Right forelimb (tissue), 1 donor: ENCODE data around the gene SRSF10.
"Not testable (repeated sequence)": the region's sequence is repeated elsewhere in the genome, so short reads cannot be mapped to it uniquely, and the experiment has no call there.

ENCODE experiments used
- DNase-seq: peaks from one replicate; pipeline ENCODE4 v3.0.0-alpha.2; 2018

SRSF10 gene

GRCh38 chr1:23958040-23958809 is 21.9 kb downstream of the SRSF10 start:
- DNase-seq, result not testable (repeated sequence)

DNA sequence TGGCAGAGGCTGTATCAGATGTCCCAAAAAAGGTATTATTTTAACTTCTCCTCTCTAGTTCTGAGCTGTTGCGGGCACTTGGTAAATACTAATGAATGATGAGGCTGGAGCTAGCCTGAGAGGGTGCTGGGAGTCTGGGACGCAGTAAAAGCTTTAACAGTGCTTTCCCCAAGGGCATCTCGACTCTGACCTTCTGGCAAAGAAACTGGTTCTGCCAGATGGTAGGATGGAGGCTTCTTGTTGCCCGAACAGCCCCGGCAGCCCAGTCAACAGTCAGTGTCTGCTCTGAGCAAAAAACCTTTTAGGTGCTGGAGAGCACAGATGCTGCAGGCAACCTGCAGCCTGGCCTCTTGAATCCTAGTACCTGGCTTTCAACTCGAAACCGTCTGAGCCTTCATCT is 23.0 kb downstream of the SRSF10 start:
- no peak for DNase-seq

DNA sequence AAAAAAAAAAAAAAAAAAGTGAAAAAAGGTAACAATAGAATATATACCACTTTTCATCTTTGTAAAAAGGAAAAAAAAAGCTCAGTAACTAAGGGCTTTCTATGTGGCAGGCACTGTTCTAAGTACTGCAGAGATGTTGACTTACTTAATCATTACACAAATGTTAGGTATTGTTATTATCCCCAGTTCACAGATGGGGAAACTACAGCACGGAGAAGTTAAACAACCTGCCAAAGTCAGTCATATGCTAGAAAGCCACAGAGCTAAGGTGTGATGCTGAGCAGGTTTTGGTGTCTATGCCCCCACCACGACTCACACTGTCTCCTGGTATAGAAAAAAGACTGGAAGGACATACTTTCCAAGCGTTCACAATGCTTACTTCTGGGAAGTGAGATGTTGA is 27.1 kb downstream of the SRSF10 start:
- no peak for DNase-seq

- DNase-seq, result no peak
Observed at GRCh38 chr1:23947366-23947765, 32.8 kb downstream of the SRSF10 start.

- peak; percentile 36 for DNase-seq
Observed at GRCh38 chr1:23936481-23937176, 43.5 kb downstream of the SRSF10 start.

- DNase-seq, result no peak
Observed at GRCh38 chr1:23931491-23931880, 48.6 kb downstream of the SRSF10 start.

GRCh38 chr1:23930861-23931490 is 49.2 kb downstream of the SRSF10 start:
- DNase-seq, result no peak

- DNase-seq, result no peak
Observed at GRCh38 chr1:23930270-23930669, 49.9 kb downstream of the SRSF10 start.

GRCh38 chr1:23928789-23929188 is 51.3 kb downstream of the SRSF10 start:
- no peak for DNase-seq

- no peak for DNase-seq
Observed at GRCh38 chr1:23927097-23927496, 53.0 kb downstream of the SRSF10 start.

GRCh38 chr1:23925279-23925678 is 54.8 kb downstream of the SRSF10 start:
- DNase-seq, result no peak

- DNase-seq, result no peak
Observed at GRCh38 chr1:23924601-23925000, 55.5 kb downstream of the SRSF10 start.

DNA sequence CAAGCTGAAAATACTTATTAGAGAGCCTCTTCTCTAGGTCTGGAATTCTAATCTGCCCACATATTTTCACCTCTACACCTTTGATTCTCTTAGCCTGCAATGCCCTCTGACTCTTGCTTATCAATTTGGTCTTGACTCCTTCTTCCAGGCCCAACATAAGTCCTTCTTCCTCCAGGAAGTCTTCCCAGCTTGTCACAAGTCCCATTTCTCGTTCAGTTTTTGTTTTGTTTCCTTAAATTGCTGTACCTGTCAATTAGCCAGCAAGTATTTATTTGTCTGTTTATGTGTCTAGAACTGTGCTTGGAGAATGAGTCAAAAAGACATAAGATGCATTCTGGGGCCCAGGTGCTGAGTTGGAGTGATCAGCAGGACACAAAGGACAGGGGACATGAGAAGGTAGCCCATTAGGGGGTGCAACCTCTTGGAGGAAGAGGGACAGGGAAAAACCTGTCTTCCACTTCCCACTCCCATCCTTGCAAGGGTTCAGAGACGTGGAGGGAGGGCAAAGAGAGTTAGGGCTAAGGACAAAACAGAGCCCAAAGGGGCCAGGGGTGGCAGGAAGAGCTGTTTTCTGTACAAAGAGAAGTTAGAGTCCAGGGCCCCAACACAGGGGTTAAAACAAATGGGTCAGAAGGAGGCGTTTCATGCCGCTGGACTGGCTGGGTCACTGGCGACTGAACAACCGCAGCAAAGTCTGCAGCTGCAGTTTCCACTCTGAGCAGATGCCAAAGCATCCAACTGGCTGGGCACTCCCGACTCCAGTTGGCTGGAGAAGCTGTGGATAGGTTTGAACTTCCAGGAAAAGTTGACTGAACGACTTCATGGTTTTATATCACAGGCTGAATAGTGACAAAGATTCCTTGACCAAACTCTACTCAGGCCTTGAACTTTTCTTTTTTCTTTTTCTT is 56.3 kb downstream of the SRSF10 start:
- peak; percentile 58 for DNase-seq

- DNase-seq, result no peak
Observed at GRCh38 chr1:23922321-23922943, 57.7 kb downstream of the SRSF10 start.

GRCh38 chr1:23916209-23917131 is 63.7 kb downstream of the SRSF10 start:
- DNase-seq, result peak; percentile 71

- no peak for DNase-seq
Observed at GRCh38 chr1:23915466-23915865, 64.7 kb downstream of the SRSF10 start.

GRCh38 chr1:23914921-23915320 is 65.2 kb downstream of the SRSF10 start:
- DNase-seq, result no peak
